ENCODE measurements around the gene TRAM2. TPM values are rescaled to one million over a fixed set of nuclear protein-coding genes. Genes with fewer than 3 reads are reported as not detected.

The TRAM2 gene
- total and polyA plus RNA-seq, 9 of the 15 experiments (the other 6 are each of a cell fraction or from before 2014, with no cell fraction given), result 2.6 to 13.3 (median 8.9) TPM

DNA sequence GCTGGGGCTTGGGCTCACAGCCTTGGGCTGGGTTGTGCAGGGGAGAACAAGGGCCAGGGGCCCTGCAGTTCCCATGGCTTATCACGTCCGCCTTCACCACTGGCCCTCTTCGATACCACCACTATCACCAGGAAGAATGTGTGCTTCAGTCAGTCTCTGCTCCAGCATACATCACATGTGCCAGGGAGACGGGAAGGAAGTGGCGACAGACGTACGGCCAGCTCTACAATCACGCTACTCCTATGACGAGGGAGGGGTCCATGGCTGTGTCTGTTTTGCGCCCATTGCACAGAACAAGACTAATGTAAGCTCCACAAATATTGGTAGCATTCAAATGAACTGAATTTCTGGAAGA is 72.1 kb downstream of the TRAM2 start (continued):
- TF ChIP-seq, protein P1, sequence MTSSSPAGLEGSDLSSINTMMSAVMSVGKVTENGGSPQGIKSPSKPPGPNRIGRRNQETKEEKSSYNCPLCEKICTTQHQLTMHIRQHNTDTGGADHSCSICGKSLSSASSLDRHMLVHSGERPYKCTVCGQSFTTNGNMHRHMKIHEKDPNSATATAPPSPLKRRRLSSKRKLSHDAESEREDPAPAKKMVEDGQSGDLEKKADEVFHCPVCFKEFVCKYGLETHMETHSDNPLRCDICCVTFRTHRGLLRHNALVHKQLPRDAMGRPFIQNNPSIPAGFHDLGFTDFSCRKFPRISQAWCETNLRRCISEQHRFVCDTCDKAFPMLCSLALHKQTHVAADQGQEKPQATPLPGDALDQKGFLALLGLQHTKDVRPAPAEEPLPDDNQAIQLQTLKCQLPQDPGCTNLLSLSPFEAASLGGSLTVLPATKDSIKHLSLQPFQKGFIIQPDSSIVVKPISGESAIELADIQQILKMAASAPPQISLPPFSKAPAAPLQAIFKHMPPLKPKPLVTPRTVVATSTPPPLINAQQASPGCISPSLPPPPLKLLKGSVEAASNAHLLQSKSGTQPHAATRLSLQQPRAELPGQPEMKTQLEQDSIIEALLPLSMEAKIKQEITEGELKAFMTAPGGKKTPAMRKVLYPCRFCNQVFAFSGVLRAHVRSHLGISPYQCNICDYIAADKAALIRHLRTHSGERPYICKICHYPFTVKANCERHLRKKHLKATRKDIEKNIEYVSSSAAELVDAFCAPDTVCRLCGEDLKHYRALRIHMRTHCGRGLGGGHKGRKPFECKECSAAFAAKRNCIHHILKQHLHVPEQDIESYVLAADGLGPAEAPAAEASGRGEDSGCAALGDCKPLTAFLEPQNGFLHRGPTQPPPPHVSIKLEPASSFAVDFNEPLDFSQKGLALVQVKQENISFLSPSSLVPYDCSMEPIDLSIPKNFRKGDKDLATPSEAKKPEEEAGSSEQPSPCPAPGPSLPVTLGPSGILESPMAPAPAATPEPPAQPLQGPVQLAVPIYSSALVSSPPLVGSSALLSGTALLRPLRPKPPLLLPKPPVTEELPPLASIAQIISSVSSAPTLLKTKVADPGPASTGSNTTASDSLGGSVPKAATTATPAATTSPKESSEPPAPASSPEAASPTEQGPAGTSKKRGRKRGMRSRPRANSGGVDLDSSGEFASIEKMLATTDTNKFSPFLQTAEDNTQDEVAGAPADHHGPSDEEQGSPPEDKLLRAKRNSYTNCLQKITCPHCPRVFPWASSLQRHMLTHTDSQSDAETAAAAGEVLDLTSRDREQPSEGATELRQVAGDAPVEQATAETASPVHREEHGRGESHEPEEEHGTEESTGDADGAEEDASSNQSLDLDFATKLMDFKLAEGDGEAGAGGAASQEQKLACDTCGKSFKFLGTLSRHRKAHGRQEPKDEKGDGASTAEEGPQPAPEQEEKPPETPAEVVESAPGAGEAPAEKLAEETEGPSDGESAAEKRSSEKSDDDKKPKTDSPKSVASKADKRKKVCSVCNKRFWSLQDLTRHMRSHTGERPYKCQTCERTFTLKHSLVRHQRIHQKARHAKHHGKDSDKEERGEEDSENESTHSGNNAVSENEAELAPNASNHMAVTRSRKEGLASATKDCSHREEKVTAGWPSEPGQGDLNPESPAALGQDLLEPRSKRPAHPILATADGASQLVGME (CRISPR knock-in tag; IDR thresholded peaks at IDR 0.05), result no peak
- TF ChIP-seq, protein P2, sequence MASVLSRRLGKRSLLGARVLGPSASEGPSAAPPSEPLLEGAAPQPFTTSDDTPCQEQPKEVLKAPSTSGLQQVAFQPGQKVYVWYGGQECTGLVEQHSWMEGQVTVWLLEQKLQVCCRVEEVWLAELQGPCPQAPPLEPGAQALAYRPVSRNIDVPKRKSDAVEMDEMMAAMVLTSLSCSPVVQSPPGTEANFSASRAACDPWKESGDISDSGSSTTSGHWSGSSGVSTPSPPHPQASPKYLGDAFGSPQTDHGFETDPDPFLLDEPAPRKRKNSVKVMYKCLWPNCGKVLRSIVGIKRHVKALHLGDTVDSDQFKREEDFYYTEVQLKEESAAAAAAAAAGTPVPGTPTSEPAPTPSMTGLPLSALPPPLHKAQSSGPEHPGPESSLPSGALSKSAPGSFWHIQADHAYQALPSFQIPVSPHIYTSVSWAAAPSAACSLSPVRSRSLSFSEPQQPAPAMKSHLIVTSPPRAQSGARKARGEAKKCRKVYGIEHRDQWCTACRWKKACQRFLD (CRISPR knock-in tag; IDR thresholded peaks at IDR 0.05), result 0 out of 2 replicates have a peak, but pooled peaks have one; percentile 2
- TF ChIP-seq MYC (IDR thresholded peaks at IDR 0.05; ENCODE audit: low read depth, low read length) (no peak), MYC (CRISPR knock-in tag; IDR thresholded peaks at IDR 0.05; ENCODE audit: borderline replicate concordance, low read depth) (no peak), NONO (IDR thresholded peaks at IDR 0.05; ENCODE audit: low read depth in 2 of 2, low read length in 1 of 2) (no peak), ZKSCAN1 (IDR thresholded peaks at IDR 0.05; ENCODE audit: low read depth, low read length) (no peak), BHLHE40 (IDR thresholded peaks at IDR 0.05; ENCODE audit: low read length) (peak; percentile 27; the same call in 1 of the 2 replicates), DIDO1 (tag; IDR thresholded peaks at IDR 0.05; ENCODE audit: low read depth) (no peak), KDM5B (IDR thresholded peaks at IDR 0.05; ENCODE audit: insufficient replicate concordance, low read depth, low read length) (peak; percentile 13), NFATC3 (IDR thresholded peaks at IDR 0.05) (no peak), NCOR1 (IDR thresholded peaks at IDR 0.05) (peak; percentile 61; the same call in 1 of the 2 replicates)
- TF ChIP-seq, protein P3, sequence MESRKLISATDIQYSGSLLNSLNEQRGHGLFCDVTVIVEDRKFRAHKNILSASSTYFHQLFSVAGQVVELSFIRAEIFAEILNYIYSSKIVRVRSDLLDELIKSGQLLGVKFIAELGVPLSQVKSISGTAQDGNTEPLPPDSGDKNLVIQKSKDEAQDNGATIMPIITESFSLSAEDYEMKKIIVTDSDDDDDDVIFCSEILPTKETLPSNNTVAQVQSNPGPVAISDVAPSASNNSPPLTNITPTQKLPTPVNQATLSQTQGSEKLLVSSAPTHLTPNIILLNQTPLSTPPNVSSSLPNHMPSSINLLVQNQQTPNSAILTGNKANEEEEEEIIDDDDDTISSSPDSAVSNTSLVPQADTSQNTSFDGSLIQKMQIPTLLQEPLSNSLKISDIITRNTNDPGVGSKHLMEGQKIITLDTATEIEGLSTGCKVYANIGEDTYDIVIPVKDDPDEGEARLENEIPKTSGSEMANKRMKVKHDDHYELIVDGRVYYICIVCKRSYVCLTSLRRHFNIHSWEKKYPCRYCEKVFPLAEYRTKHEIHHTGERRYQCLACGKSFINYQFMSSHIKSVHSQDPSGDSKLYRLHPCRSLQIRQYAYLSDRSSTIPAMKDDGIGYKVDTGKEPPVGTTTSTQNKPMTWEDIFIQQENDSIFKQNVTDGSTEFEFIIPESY (CRISPR knock-in tag; IDR thresholded peaks at IDR 0.05), result peak; percentile 38; the same call in 1 of the 2 replicates
